GM12878 (cell line): ENCODE results near the gene SCAF8. TPM values are rescaled to one million over a fixed set of nuclear protein-coding genes. Genes with fewer than 3 reads are reported as not detected.
A peak's percentile ranks its signal among the peaks of the same experiment; 100 is the strongest.

Experiments
- ATAC-seq: fragments of 200-7000 bp; cut with Tn5 transposase; 3 replicates; pipeline ENCODE4 v1.9.1; 2020; ENCODE audit warnings: mild to moderate bottlenecking, moderate library complexity
- BruUV-seq: library from RNA; stranded (reverse); fragments of 400-500 nt; replicated peaks from 2 replicates; lab custom pipeline; 2021; lab: Mats Ljungman, UMichigan
- CTCF ChIA-PET: fragments of 300-600 bp; sonication (Branson Sonifier 250); formaldehyde crosslinking; extraction: SDS; loops from one replicate; lab custom pipeline; 2021; ENCODE audit warnings: inconsistent platforms; lab: Yijun Ruan, JAX
- POLR2A ChIA-PET: fragments of 350-600 bp; formaldehyde crosslinking; extraction: SDS; loops from one replicate; lab custom pipeline; 2021; ENCODE audit warnings: inconsistent platforms; lab: Charles Lee
- RAD21 ChIA-PET: fragments of 300-600 bp; sonication (Branson Sonifier 250); formaldehyde crosslinking; loops from one replicate; lab custom pipeline; 2023; ENCODE audit warnings: antibody characterized with exemption; ENCODE audit not compliant: unreplicated experiment; lab: Charles Lee
- SMC1A ChIA-PET: fragments of 300-600 bp; sonication (Branson Sonifier 250); formaldehyde crosslinking; loops from one replicate; lab custom pipeline; 2023; ENCODE audit not compliant: unreplicated experiment, uncharacterized antibody; lab: Charles Lee
- DNase-seq: peaks from one replicate; pipeline ENCODE4 v3.0.0-alpha.2; 2011; ENCODE audit warnings: low read depth, low spot score
- FAIRE-seq: peaks from 3 replicates; lab custom pipeline; 2011; peaks lifted over from hg19 to GRCh38; lab: Jason Lieb, UNC
- H2AFZ ChIP-seq: 2 replicates; pipeline ENCODE4 v1.6.0; 2011; ENCODE audit warnings: low read depth, low read length, control low read depth; ENCODE audit not compliant: control insufficient read depth
- H3K27ac ChIP-seq: 2 replicates; pipeline ENCODE4 v1.5.1; 2011; ENCODE audit warnings: control low read depth; ENCODE audit not compliant: control insufficient read depth, insufficient read depth
- H3K27me3 ChIP-seq, 2 experiments: replicated peaks in 1 of 2; 2 replicates each; pipeline versions ENCODE4 v1.6.0 to v1.6.1; 2011; ENCODE audit warnings: low read length in 1 of 2; ENCODE audit not compliant: control insufficient read depth in 2 of 2, insufficient read depth in 2 of 2
- H3K36me3 ChIP-seq, 2 experiments: 2 replicates each; pipeline ENCODE4 v1.5.1; 2011; ENCODE audit warnings: low read length in 1 of 2; ENCODE audit not compliant: control insufficient read depth in 2 of 2, insufficient read depth in 2 of 2
- H3K4me1 ChIP-seq: 2 replicates; pipeline ENCODE4 v1.6.1; 2011; ENCODE audit warnings: mild to moderate bottlenecking, low read length, moderate library complexity, mixed read lengths; ENCODE audit not compliant: control insufficient read depth, insufficient read depth
- H3K4me2 ChIP-seq: 2 replicates; pipeline ENCODE4 v1.6.0; 2011; ENCODE audit warnings: control low read depth; ENCODE audit not compliant: control insufficient read depth, insufficient read depth
- H3K4me3 ChIP-seq: fragments of 200-600 bp; sonication (generic); 2 replicates; pipeline ENCODE4 v1.5.1; 2016
- H3K79me2 ChIP-seq: 2 replicates; pipeline ENCODE4 v1.6.0; 2011; ENCODE audit warnings: low read length; ENCODE audit not compliant: control insufficient read depth, insufficient read depth
- H3K9ac ChIP-seq: 2 replicates; pipeline ENCODE4 v1.8.0; 2011; ENCODE audit warnings: low read length, control low read depth, mixed read lengths; ENCODE audit not compliant: control insufficient read depth, insufficient read depth
- H3K9me3 ChIP-seq: replicated peaks from 3 replicates; pipeline ENCODE4 v1.5.1; 2011; ENCODE audit warnings: mild to moderate bottlenecking, low read length; ENCODE audit not compliant: control insufficient read depth, insufficient read depth
- H4K20me1 ChIP-seq: 2 replicates; pipeline ENCODE4 v1.6.0; 2011; ENCODE audit not compliant: control insufficient read depth, insufficient read depth
- MYC ChIP-seq: IDR thresholded peaks from 2 replicates; pipeline ENCODE4 v1.6.1; 2011; ENCODE audit warnings: mild to moderate bottlenecking, low read length, moderate library complexity, inconsistent platforms; ENCODE audit not compliant: insufficient read depth, insufficient replicate concordance, insufficient read length, severe bottlenecking
- RAD21 ChIP-seq: IDR thresholded peaks from 2 replicates; pipeline ENCODE4 v1.6.1; 2011; ENCODE audit warnings: mild to moderate bottlenecking, low read depth, low read length, moderate library complexity; ENCODE audit not compliant: insufficient read depth
- RAD51 ChIP-seq: fragments of 450-650 bp; IDR thresholded peaks from 2 replicates; pipeline ENCODE4 v1.6.1; 2016; ENCODE audit warnings: moderate library complexity, mild to moderate bottlenecking, inconsistent platforms
- SMC3 ChIP-seq: IDR thresholded peaks from 2 replicates; pipeline ENCODE4 v1.6.1; 2011; ENCODE audit warnings: low read length, improper control_type of control experiment, borderline replicate concordance
- WGBS: methylation state at CpG from one replicate; pipeline ENCODE4 v1.1.6; 2016; ENCODE audit warnings: low lambda C conversion rate; ENCODE audit not compliant: insufficient replicate concordance, insufficient coverage; ENCODE audit errors: missing lambda C conversion rate; 5-methylcytosine and 5-hydroxymethylcytosine counted together
- in situ Hi-C: fragments of 300-500 bp; cut with MboI; formaldehyde crosslinking; loops from 9 replicates; pipeline ENCODE4 v1.14.3; 2018; ENCODE audit warnings: mixed read lengths
- intact Hi-C: fragments of 100-400 bp; cut with micrococcal nuclease; formaldehyde crosslinking; loops from one replicate; pipeline ENCODE4 v1.14.2; 2022; ENCODE audit not compliant: unreplicated experiment
- polyA plus RNA-seq, 11 experiments: library from polyadenylated mRNA; depleted of rRNA in 4 of 11; unstranded in 6 of 11; stranded (reverse) in 5 of 11; fragments of >200 nt; fragmentation: Nextera tagmentation in 4 of 11; fragmentation: Illumina TruSeq in 1 of 11; extraction: Ambion mirVana in 4 of 11; extraction: Trizol in 1 of 11; gene quantifications; 1 replicate in 1 of 11; 2 replicates in 10 of 11; pipeline versions ENCODE4 v1.2.1 to v1.2.3, GENCODE V29; 2011 to 2016; ENCODE audit warnings: inconsistent platforms in 2 of 11, missing spikeins in 2 of 11, low read depth in 1 of 11
- total RNA-seq, 4 experiments: library from RNA; depleted of rRNA in 3 of 4; stranded (reverse); fragments of >200 nt in 3 of 4; fragmentation: Illumina TruSeq in 1 of 4; extraction: Trizol in 1 of 4; gene quantifications; 2 replicates each; pipeline versions ENCODE4 v1.2.1 to v1.2.3, GENCODE V29; 2013 to 2021
- TF ChIP-seq, protein P1 (sequence below), 3 experiments: IDR thresholded peaks in 2 of 3; conservative IDR thresholded peaks in 1 of 3; 2 replicates each; pipeline ENCODE4 v1.5.1; 2011; ENCODE audit warnings: low read depth in 3 of 3, low read length in 3 of 3, mild to moderate bottlenecking in 3 of 3, control low read depth in 2 of 3, moderate library complexity in 2 of 3, inconsistent platforms in 1 of 3, mixed read lengths in 1 of 3; ENCODE audit not compliant: control insufficient read depth in 2 of 3, insufficient read depth in 1 of 3; ENCODE audit errors: extremely low read depth in 1 of 3

The SCAF8 gene
- total and polyA plus RNA-seq, 10 of the 15 experiments (the other 5 are each of a cell fraction or from before 2014, with no cell fraction given), result 8.1 to 28.8 (median 15.9) TPM

DNA sequence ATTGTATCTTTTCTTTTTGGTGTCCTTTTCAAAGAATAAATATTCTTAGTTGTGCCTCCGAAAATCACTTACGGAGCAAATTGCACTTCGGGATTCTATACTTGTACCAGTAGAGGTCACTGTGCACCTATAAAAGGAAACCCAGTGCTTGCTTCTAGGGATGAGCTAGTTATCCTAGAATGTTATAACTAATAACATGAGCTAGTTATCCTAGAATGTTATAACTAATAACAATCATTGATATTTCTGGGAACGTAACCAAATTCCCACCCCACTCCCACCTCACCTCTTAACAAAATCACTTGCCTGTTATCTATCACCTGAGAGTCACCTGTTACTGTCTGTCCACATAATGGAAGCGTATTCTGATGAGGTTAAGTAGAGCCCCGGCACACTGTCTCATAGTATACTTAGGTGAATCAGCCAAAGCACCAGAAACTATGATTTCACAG, 135.0 kb downstream of the SCAF8 start:
- Histone ChIP-seq H2AFZ (no peak overlapping the region), H3K4me2 (no peak overlapping the region), H3K4me1 (no peaks in the 10 kb centered on the region), H3K9ac (no peak overlapping the region), H3K27ac (no peak overlapping the region), H3K27me3 (no peaks in the 10 kb centered on the region), H3K79me2 (no peaks in the 10 kb centered on the region), H3K9me3 (no peaks in the 10 kb centered on the region), H4K20me1 (no peaks in the 10 kb centered on the region), H3K4me3 (no peak overlapping the region), H3K36me3 (peaks cover 0 to 4% of the 10 kb centered on the region in 2 experiments; a peak in 1 of 4 replicates)
- 94% methylated on average over 6 of the region's 6 CpGs for WGBS
- ChIA-PET RAD21 (interaction anchor here (0.6 to 1.5 kb wide), 7 partner anchors 36 to 591 kb away, joined by 3 to 6 read pairs (median 3); no protein-coding TSS in a partner anchor), POLR2A (no interaction called here), SMC1A (interaction anchor here (0.7 to 1.5 kb wide), 6 partner anchors 8 to 309 kb away, joined by 3 to 9 read pairs (median 4); no protein-coding TSS in a partner anchor), CTCF (interaction anchor here (0.6 to 2.5 kb wide), 19 partner anchors 8 to 464 kb away, joined by 3 to 19 read pairs (median 3); no protein-coding TSS in a partner anchor)
- in situ Hi-C loops, result no loop called here
- intact Hi-C loops, result loop anchor here (1.0 to 10.0 kb wide), 4 partner anchors 59 to 377 kb away; no protein-coding TSS in a partner anchor
- no TSS peak for BruUV-seq
- FAIRE-seq, result no peak
- TF ChIP-seq, protein P1, sequence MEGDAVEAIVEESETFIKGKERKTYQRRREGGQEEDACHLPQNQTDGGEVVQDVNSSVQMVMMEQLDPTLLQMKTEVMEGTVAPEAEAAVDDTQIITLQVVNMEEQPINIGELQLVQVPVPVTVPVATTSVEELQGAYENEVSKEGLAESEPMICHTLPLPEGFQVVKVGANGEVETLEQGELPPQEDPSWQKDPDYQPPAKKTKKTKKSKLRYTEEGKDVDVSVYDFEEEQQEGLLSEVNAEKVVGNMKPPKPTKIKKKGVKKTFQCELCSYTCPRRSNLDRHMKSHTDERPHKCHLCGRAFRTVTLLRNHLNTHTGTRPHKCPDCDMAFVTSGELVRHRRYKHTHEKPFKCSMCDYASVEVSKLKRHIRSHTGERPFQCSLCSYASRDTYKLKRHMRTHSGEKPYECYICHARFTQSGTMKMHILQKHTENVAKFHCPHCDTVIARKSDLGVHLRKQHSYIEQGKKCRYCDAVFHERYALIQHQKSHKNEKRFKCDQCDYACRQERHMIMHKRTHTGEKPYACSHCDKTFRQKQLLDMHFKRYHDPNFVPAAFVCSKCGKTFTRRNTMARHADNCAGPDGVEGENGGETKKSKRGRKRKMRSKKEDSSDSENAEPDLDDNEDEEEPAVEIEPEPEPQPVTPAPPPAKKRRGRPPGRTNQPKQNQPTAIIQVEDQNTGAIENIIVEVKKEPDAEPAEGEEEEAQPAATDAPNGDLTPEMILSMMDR (IDR thresholded peaks at IDR 0.05 in 2 of 3, conservative IDR thresholded peaks at IDR 0.05 in 1 of 3; ENCODE audit: control insufficient read depth in 2 of 3, extremely low read depth in 1 of 3, insufficient read depth in 1 of 3, low read depth in 3 of 3, low read length in 3 of 3), result peak; percentile 32 to 47 (median 45); a peak in 5 of 6 replicates
- TF ChIP-seq MYC (no peak), SMC3 (peak; percentile 22; the same call in 1 of the 2 replicates), RAD51 (no peak), RAD21 (peak; percentile 62)
- DNase-seq, result no peak
- no peak for ATAC-seq
